Activated T-cell treated with anti-CD3 and anti-CD28 coated beads, Interleukin-2, amount 50 U/mL, for 72 hours (primary cell): ENCODE measurements around the gene PCDHA5. TPM values are rescaled to one million over a fixed set of nuclear protein-coding genes. Genes with fewer than 3 reads are reported as not detected.
"Not testable (repeated sequence)": the region's sequence is repeated elsewhere in the genome, so short reads cannot be mapped to it uniquely, and the experiment has no call there.

Experiments
- ATAC-seq, 2 donors: fragments of 150-1000 bp; cut with Tn5 transposase; replicated peaks in 1 of 2; 2 replicates each; pipeline ENCODE4 v1.10.0; 2021; ENCODE audit warnings: moderate library complexity in 2 of 2, mild to moderate bottlenecking in 1 of 2
- DNase-seq, 2 donors: peaks; one replicate each; pipeline ENCODE4 v3.0.0; 2021 to 2022; ENCODE audit warnings: mixed read lengths in 1 of 2
- H3K27ac Mint-ChIP-seq: one replicate; pipeline ENCODE4 v1.8.0; 2022; ENCODE audit warnings: mild to moderate bottlenecking, moderate library complexity, mixed read lengths
- H3K27me3 Mint-ChIP-seq: one replicate; pipeline ENCODE4 v1.8.0; 2022; ENCODE audit warnings: low read depth, mixed read lengths
- H3K36me3 Mint-ChIP-seq, 2 donors: one replicate each; pipeline ENCODE4 v1.8.0; 2022; ENCODE audit warnings: mixed read lengths in 2 of 2, mild to moderate bottlenecking in 1 of 2; ENCODE audit not compliant: insufficient read depth in 2 of 2
- H3K4me1 Mint-ChIP-seq: one replicate; pipeline ENCODE4 v1.8.0; 2022; ENCODE audit warnings: low read depth, mixed read lengths
- H3K4me3 Mint-ChIP-seq, 2 donors: one replicate each; pipeline ENCODE4 v1.8.0; 2022; ENCODE audit warnings: mild to moderate bottlenecking in 2 of 2, mixed read lengths in 2 of 2, moderate library complexity in 2 of 2
- H3K9me3 Mint-ChIP-seq, 2 donors: one replicate each; pipeline ENCODE4 v1.8.0; 2022; ENCODE audit warnings: mixed read lengths in 2 of 2
- total RNA-seq, 2 donors: library from RNA; stranded (reverse); gene quantifications; one replicate each; pipeline ENCODE4 v1.2.3, GENCODE V29; 2022

The PCDHA5 gene
- not detected for total RNA-seq

GRCh38 chr5:140821375-140822280 is at the start of gene PCDHA5:
PCDHA5 (plus strand) TSS chr5:140821613.
- Mint-ChIP-seq H3K9me3 (peaks cover 0 to 3% of the 10 kb centered on the region in 2 donors), H3K4me1 (no peaks in the 10 kb centered on the region), H3K27ac (no peak within 1 kb of the TSS), H3K27me3 (peaks cover 9% of the 10 kb centered on the region), H3K36me3 (peaks cover 3 to 5% of the 10 kb centered on the region in 2 donors), H3K4me3 (no peak within 1 kb of the TSS)
- DNase-seq (peak; percentile 8 to 20), ATAC-seq (no peak)

- Mint-ChIP-seq H3K36me3 (peaks cover 13 to 28% of the 10 kb centered on the region in 2 donors), H3K9me3 (peaks cover 34 to 37% of the 10 kb centered on the region in 2 donors), H3K27ac (no peak overlapping the region), H3K4me3 (no peak overlapping the region), H3K4me1 (no peaks in the 10 kb centered on the region), H3K27me3 (no peaks in the 10 kb centered on the region)
- ATAC-seq: no peak
- DNase-seq: no peak
Observed at GRCh38 chr5:140780512-140780911, 40.9 kb upstream of the PCDHA5 start.

- no peak within 1 kb of the TSS for H3K4me3 Mint-ChIP-seq
- DNase-seq: no peak
- no peak for ATAC-seq
- H3K4me1 Mint-ChIP-seq: no peaks in the 10 kb centered on the region
- H3K36me3 Mint-ChIP-seq: peaks cover 9 to 15% of the 10 kb centered on the region in 2 donors
- H3K9me3 Mint-ChIP-seq: peaks cover 16 to 20% of the 10 kb centered on the region in 2 donors
- H3K27me3 Mint-ChIP-seq: peaks cover 10% of the 10 kb centered on the region
- H3K27ac Mint-ChIP-seq: no peak within 1 kb of the TSS
Observed at GRCh38 chr5:140785905-140786686, 35.3 kb upstream of the PCDHA5 start, which contains the start of gene PCDHA1. PCDHA1 (plus strand) TSS chr5:140786140.

- ATAC-seq: not testable (repeated sequence)
Observed at GRCh38 chr5:140787422-140787821, 34.0 kb upstream of the PCDHA5 start.

GRCh38 chr5:140787849-140788504 is 33.4 kb upstream of the PCDHA5 start:
- not testable (repeated sequence) for ATAC-seq, H3K27me3 Mint-ChIP-seq, H3K4me3 Mint-ChIP-seq, H3K4me1 Mint-ChIP-seq, H3K27ac Mint-ChIP-seq, DNase-seq
- H3K9me3 Mint-ChIP-seq: peaks cover 5 to 12% of the 10 kb centered on the region in 2 donors
- H3K36me3 Mint-ChIP-seq: peaks cover 9 to 10% of the 10 kb centered on the region in 2 donors

More at GRCh38 chr5:140787422-140787821, 34.0 kb upstream of the PCDHA5 start:
- not testable (repeated sequence) for DNase-seq, H3K27me3 Mint-ChIP-seq, H3K4me1 Mint-ChIP-seq, H3K27ac Mint-ChIP-seq, H3K4me3 Mint-ChIP-seq
- Mint-ChIP-seq H3K36me3 (peaks cover 9 to 11% of the 10 kb centered on the region in 2 donors), H3K9me3 (peaks cover 7 to 10% of the 10 kb centered on the region in 2 donors)

GRCh38 chr5:140791089-140791488 is 30.3 kb upstream of the PCDHA5 start:
- Mint-ChIP-seq H3K27me3 (peaks cover 6% of the 10 kb centered on the region), H3K9me3 (peaks cover 2 to 9% of the 10 kb centered on the region in 2 donors), H3K27ac (no peak overlapping the region)

GRCh38 chr5:140794595-140795258 is 26.7 kb upstream of the PCDHA5 start, which contains the start of gene PCDHA2:
PCDHA2 (plus strand) TSS chr5:140794852.
- Mint-ChIP-seq H3K27me3 (peaks cover 2% of the 10 kb centered on the region), H3K36me3 (peaks cover 1 to 12% of the 10 kb centered on the region in 2 donors), H3K27ac (no peak within 1 kb of the TSS), H3K9me3 (peaks cover 2 to 6% of the 10 kb centered on the region in 2 donors), H3K4me3 (no peak within 1 kb of the TSS), H3K4me1 (no peaks in the 10 kb centered on the region)
- ATAC-seq (no peak), DNase-seq (no peak)

More at GRCh38 chr5:140791089-140791488, 30.3 kb upstream of the PCDHA5 start:
- Mint-ChIP-seq H3K36me3 (peaks cover 6 to 15% of the 10 kb centered on the region in 2 donors), H3K4me3 (no peak overlapping the region), H3K4me1 (no peaks in the 10 kb centered on the region)
- no peak for ATAC-seq
- DNase-seq: no peak

- H3K9me3 Mint-ChIP-seq: peaks cover 2 to 6% of the 10 kb centered on the region in 2 donors
- H3K27ac Mint-ChIP-seq: no peak overlapping the region
Observed at GRCh38 chr5:140795259-140795641, 26.2 kb upstream of the PCDHA5 start.

GRCh38 chr5:140796072-140796717 is 25.2 kb upstream of the PCDHA5 start:
- DNase-seq, H3K27ac Mint-ChIP-seq, H3K4me3 Mint-ChIP-seq, H3K9me3 Mint-ChIP-seq, H3K27me3 Mint-ChIP-seq, H3K4me1 Mint-ChIP-seq, ATAC-seq: not testable (repeated sequence)
- H3K36me3 Mint-ChIP-seq: peaks cover 1 to 12% of the 10 kb centered on the region in 2 donors

More at GRCh38 chr5:140795259-140795641, 26.2 kb upstream of the PCDHA5 start:
- no peak for DNase-seq
- no peak for ATAC-seq
- no peaks in the 10 kb centered on the region for H3K4me1 Mint-ChIP-seq
- H3K4me3 Mint-ChIP-seq: no peak overlapping the region
- peaks cover 7% of the 10 kb centered on the region for H3K27me3 Mint-ChIP-seq
- peaks cover 1 to 11% of the 10 kb centered on the region in 2 donors for H3K36me3 Mint-ChIP-seq

- Mint-ChIP-seq H3K36me3 (peaks cover 1 to 14% of the 10 kb centered on the region in 2 donors), H3K4me1 (no peaks in the 10 kb centered on the region), H3K4me3 (no peak overlapping the region), H3K27me3 (peaks cover 7% of the 10 kb centered on the region), H3K27ac (no peak overlapping the region), H3K9me3 (peaks cover 0 to 6% of the 10 kb centered on the region in 2 donors)
- no peak for DNase-seq
- no peak for ATAC-seq
Observed at GRCh38 chr5:140796718-140797095, 24.7 kb upstream of the PCDHA5 start.

- Mint-ChIP-seq H3K27ac (no peak within 1 kb of the TSS), H3K27me3 (peaks cover 7% of the 10 kb centered on the region), H3K4me1 (no peaks in the 10 kb centered on the region), H3K36me3 (peaks cover 2 to 6% of the 10 kb centered on the region in 2 donors), H3K4me3 (peak within 1 kb of the TSS in 1 of 2 donors; percentile 29), H3K9me3 (peaks cover 4 to 8% of the 10 kb centered on the region in 2 donors)
- no peak for DNase-seq
- no peak for ATAC-seq
Observed at GRCh38 chr5:140800816-140801493, 20.5 kb upstream of the PCDHA5 start, which contains the start of gene PCDHA3. PCDHA3 (plus strand) TSS chr5:140801057.
